ENCODE data around the gene CACNA2D1.

Gene CACNA2D1

DNA sequence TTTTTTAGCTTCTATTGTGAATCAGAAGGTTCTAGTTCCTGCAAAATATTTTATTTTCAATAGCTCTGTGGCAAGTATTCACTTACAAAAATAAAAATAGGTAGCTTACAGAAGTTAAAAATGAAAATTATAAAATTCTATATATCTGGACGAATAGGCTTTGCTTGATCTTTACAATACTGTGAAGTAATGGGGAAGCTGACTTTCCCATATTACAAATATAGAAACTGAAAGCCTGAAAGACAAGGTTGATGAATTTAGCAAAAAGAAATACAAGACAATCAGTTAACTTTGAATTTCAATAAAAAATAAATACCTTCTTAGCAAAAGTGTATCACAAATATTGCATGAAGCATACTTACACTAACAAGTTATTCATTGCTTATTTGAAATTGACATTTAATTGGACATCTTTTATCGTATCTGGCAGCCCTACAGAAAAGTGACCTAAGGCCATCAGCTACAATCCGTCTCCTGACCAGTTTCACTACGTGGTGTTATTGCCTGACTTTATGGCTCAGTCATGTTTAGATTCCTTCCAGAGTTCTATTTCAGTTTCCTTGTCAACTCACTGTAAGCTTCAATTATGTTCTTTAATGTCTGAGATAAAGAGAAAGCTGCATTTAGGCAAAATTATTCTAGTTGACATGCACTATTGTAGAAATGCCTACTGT lies 363.2 kb downstream of the CACNA2D1 start:
- DNase-seq: no peak

DNA sequence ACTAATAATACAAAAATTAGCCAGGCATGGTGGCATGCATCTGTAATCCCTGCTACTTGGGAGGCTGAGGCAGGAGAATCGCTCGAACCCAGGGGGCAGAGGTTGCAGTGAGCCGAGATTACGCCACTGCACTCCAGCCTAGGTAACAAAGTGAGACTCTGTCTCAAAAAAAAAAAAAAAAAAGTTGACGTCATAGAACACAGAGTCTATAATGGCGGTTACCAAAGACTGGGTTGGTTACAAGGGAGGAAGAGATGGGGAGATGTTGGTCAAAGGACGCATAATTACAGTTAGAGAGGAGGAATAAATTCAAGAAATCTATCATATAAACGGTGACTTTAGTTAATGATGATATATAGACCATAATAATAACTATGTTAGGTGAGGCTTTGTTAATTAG lies 364.1 kb downstream of the CACNA2D1 start:
- no peak for DNase-seq

DNA sequence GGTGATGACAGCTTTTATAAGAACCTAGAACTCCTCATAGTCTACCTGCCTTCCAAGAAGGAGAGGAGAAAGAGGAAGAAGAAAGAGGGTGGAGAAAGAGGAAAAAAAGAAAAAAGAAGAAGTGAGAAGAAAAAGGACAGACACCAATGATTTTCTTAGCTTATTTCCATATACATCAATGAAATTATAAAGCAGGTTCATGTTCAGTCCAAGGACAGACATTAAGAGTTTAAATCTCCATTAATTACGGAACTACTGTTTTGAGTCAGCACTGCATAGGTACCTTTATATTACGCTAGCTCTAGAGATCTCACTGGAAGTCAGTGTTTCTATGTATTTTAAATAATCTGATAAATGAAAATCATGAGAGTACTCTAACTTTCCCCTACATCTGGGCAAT lies 364.8 kb downstream of the CACNA2D1 start:
- no peak for DNase-seq

DNA sequence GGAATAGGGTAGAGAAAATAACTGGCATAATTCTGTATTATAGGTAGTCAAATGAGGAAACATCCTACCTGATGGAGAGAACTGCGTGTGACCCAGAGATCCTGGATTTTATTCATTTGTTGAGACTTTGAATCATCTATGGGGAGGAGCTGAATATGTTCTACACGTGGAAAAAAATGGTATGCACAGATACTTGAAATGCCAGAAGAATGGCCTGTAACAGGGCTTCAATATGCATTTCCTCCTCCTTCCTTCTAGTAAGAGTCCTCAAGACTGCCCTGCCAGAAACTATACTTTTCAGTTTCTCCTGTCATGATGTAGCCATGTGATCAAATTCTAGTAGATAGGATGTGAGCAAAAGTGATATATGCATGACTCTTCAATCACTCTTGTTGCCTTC lies 372.1 kb downstream of the CACNA2D1 start:
- no peak for DNase-seq

DNA sequence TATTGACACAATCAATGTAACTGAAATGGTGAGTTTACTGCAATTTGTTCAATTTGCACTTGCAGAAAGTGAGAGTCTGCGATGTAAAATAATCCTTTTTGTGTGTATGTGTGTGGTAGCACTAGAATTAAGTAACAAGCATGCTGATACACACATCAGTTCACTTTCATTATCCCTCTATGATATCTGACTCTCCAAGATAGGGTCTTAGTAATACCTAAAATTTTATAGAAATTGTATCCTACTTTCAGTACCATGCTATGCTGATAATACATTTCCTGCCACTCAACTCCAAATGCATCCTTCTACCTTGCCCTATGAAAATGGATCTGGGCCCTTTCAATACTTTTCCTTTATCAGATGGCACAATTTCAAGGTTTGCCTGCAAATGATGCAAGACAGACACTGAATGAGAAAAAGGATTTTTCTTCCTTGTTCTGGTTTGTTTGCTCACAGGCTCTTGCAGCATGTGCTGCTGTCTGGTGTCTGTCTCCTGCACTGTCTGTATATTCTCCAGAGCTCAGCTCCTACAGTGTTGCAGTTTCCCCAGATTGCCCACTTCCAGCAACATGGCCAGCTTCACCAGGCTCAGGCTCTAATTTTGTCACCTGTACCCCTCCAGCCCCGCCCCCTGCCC lies 375.8 kb downstream of the CACNA2D1 start:
- no peak for DNase-seq

DNA sequence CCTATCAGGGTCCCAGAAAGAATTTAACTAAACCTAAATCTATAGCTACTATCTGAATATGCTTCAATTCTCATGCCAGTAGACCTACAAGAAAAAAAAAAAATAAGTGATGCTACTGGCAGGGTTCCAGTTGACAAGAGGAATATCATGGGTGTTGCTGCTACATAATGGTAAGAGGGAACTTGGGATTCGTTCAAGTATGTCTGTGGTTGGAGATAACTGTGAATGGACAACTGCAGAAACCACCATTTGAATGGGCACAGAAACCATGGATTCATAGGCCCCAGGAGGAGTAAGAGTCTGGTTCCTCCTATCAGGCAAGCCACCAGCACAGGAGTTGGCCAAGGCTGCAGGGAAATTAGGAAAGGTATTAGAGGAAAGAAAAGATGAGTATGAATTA lies 386.1 kb downstream of the CACNA2D1 start:
- DNase-seq: no peak

DNA sequence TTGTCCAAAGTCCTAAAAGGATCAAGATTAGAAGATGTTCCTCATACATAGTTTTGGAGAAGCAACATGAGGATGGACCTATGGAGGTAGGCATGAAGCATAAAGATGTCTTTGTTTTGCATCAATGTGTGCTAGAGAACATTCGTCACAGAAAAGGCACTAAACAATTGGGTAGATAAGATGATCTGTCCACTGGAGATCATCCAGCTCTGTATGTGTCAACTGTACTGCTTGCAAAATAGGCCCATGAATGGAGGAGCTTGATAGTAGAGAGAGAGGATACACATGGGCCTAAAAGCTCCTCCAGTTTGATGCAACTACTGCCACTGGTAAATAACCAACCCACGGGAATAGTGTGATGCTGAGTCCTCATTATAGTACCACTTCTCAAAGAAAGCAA lies 387.3 kb downstream of the CACNA2D1 start:
- no peak for DNase-seq

DNA sequence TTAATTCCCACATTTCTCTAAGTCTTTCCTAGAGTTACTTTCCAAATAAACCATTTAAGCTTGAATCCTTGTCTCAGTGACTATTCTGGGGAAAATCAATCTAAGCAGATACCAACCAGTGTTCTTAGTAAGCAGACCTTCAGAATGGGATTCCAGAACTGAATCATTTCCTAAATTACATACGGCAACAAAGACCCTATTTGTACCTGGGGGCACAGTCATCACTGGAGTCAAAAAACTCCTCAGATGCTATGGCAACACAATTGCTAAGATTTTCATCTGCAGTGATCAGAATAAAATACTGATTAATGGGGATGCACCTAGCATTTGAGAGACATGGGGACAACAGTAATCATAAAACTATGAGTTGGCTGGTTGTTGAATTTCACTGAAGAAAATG lies 389.0 kb downstream of the CACNA2D1 start:
- no peak for DNase-seq

DNA sequence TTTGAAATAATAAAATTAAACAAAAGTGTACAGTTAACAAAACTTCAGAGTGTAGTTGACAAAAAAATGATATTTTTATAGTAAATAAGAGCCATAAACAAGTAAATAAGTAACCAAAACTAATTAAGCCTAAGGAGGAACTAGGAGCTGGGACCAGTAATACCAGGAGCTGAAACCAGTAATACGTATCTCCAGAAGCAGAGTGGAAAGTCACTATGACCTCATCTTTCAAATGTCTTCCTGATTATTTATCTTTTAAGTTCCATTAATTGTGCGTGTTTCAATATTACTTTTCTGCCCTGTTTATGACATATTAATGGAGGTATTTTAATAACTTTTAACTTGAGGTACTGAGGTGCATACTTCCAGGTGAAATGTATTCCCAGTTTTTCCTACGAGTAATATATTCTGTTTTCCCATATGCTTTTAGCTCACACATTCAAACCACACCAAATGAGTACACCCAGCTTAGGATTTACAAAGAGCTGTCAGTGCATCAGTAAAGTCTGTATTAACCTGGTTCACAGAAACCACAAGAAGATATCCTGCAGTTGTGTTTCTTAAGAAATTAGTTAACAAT lies 390.0 kb downstream of the CACNA2D1 start:
- no peak for DNase-seq

DNA sequence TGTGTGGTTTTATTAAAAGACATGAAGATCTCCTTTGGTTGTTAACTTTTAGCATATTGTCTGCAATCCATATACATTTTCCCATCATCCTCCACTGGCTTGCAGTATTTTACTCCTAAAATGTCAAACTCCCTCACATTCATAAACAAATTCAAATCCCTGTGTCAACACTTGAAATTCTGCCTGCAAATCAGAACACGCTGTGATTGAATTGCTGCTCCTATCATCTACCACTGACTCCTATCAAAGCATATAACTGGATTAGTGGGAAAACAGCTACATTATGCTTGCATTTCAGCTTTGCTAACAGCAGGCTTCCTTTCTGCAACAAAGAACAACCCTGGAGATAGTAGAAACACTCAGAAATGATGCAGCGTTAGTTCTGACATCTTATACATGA lies 392.0 kb downstream of the CACNA2D1 start:
- no peak for DNase-seq

DNA sequence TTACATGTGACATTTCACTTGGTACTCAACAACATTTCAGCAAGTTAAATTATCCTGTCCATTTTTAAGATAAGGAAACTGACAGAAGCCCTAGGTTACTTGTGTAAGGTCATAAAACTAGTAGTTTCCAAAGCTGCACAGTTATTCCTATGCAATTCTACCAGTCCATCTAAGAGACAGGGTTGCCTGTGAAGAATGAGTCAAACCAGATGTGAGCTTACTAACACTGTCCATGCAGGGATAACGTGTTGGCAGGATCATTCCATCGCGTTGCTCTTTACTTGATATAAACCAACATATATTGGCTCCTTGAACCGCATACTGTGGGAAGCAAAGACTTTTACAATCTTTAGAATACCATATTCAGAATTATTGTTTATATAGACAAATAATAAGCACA lies 392.8 kb downstream of the CACNA2D1 start:
- no peak for DNase-seq

DNA sequence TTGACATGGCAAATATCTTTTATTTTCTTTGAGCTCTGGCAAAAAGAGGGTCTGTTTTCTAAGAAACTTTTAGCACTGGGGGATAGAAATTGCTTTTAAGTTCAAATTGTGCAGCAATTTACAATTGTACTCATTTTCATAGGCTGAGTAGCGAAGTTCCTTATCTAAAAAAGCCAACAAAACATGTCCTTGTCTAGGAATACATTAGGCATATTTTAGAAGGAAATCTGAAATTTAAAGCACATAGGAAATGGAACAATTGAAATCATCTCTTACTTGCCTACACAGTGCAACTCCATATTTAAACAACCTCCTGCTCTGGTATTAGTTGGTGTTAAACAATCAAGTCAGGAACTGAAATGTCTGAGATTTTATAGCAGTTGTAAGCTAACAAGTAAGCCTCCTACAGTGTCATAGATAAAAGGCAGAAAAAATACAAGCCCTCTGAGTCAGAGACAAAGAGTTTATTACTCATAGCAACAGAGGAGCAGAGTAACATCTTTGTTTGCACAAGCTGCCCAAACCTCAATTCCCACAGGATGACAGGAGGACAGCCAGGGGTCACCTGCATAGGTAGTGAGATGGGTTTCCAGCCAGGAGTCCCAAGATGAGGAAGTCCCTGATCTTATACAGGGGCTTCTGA lies 393.6 kb downstream of the CACNA2D1 start:
- no peak for DNase-seq

DNA sequence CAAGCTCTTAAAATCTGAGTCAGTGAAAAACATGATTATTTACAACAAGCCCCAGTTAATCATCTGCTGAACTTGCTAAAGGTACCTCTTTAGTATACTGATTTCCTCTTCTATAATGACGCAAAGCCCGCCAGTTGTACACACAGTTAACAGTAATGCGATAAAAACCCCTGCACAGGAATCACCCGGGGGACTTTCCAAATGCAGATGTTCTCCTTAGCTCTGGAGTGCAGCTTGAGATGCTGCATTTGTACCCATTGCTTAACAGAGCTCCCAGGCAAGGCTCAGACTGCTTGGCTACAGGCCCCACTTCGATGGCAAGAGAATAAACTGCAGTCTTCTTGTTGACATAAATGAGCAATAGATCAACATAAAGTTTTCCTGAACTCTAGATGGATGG lies 394.1 kb downstream of the CACNA2D1 start:
- no peak for DNase-seq

DNA sequence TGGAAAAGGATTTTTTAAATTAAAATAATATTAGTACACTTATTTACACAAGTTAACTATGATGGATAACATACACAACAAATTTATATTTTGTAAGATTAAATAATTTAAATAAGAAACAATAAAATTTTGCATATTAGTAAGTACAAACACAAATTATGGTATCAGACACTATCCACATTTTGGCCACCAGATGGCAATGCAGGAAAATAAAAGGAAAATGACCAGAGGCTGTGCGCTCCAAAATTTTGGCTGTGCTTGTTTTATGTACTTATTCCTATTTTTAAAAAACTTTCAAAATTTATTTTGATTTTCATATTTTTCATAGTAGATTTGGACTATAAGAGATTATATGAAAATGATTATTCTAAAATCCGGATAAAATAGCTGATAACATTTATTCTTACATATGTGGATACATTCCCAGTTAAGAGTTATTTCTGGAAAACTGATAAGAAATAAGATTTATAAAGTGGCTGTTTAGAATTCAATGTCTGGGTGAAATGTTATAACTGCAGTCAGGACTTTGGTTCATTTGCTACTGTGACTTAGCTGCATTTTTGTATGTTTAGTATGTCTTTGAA lies 399.0 kb downstream of the CACNA2D1 start:
- DNase-seq: peak; percentile 9

DNA sequence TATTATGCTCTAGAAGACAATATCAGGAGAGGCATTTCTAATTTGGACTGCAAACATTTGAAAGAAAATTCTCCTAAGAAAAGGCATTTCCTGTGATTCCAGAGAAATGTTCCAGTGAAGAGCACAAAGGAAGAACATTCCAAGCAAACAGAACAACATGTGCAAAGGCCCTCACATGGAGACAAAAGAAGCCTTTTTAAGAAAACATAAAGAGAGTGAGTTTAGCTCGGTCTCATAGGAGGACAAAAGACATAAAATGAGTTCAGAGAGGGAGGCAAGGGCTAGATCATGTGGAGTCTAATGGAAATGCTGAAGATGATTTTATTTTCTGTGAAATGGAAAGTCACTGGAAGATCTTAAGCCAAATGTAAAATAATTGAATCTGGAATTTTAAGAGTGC lies 404.0 kb downstream of the CACNA2D1 start:
- no peak for DNase-seq

DNA sequence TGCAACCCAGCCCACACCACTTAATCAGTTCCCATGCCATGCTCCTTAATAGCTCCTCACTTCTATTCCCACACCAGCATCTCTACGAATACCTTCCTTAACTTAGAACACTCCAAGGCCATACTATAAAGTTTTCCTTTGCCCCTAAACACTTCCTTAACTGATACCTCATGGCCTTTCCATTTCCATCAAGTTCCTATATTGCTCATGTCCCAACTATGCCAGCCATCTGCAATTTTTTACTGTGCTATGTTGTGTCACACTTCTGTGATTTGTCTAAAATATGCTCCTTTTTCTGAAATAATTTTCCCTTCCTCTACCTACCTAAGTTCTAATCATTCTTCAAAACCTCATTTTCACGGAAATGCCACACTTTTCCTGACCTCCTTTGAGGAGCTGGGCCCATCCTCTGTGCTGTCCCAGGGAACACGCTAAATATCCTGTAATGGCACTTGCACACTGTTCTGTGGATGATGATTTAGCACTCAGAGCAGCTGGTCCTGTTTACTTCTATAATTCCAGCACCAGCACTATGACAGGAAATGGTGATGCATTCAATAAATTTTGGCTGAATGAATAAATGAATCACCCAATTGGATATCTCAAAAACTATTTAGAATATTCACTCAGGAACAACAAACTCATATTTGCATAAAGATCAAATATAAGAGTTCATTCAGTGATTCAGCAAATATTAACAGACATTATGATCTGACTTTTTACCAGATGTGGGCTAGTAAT lies 407.3 kb downstream of the CACNA2D1 start:
- no peak for DNase-seq

DNA sequence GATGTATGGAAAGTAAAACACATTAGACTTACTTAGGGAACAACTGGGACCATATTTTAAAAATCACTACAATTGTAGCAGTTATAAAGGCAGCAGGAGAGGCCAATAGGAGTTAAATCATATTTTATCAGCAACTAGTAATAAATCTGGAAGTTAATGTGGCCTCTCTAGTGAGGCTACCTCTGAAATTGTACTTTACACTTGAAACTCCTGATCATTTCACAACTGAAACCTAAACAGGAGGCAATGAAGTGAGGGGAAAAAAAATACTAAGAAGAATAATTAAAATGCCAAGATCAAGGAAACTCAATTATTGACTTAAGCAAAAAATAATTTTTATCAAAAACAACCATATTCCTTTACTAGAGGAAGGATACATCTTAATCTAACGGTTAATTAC lies 408.1 kb downstream of the CACNA2D1 start:
- DNase-seq: no peak

DNA sequence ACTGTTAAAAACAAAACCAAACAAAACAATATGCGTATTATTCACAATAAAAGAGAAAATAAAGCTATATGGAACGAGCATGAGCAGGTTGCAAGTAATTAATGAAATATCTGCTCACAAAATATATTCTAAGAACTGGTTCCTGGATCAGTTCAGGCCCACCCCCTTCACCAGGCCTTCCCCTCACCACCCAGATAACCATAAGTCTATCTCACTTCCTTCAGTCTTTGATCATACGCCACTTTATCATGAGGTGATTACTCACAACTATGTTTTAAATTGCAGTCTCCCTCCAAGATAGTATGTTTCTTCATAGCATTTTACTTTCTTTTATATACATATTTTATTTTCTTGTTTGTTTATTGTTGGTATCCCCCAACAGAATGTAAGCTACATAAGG lies 410.7 kb downstream of the CACNA2D1 start:
- no peak for DNase-seq

DNA sequence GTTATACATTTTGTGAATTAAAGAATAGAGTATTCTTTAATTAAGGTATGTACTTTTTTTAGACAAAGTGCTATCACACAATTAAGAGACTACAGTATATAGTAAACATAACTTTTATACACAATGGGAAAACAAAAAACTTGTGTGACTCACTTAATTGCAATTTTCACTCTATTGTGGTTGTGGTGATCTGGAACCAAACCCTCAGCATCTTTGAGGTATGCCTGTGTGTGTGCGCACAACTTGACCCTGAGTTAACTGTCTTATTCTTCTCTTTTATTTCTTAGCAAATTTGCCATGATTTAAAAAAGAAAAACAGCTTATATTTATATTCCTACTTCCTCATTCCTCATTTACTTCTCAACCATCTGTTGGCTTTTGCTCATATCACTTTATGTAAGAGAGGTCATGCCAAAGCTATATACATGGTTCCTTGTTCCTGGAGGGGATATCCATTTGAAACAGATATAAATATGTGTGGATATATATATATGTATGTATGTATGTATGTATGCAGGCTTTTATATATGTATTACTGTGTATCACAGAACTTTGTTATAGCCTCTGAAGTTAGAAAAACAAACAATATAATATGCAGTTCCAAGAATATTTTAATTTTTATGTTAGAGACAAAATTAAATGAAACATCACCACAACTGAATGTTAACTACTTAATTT lies 414.2 kb downstream of the CACNA2D1 start:
- DNase-seq: no peak

DNA sequence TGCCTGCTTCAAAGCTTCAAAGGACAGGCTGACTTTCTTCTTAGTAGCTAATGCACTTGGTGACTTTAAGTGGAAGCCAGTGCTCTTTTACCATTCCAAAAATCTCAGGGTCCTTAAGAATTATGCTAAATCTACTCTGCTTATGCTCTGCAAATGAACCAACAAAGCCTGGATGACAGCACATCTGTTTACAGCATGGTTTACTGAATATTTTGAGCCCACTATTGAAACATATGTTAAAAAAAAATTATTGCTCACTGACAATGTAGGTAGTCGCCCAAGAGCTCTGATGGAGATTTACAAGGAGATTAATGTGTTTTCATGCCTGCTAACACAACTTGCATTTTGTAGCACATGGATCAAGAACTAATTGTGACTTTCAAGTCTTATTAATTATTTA lies 415.5 kb downstream of the CACNA2D1 start:
- DNase-seq: no peak

DNA sequence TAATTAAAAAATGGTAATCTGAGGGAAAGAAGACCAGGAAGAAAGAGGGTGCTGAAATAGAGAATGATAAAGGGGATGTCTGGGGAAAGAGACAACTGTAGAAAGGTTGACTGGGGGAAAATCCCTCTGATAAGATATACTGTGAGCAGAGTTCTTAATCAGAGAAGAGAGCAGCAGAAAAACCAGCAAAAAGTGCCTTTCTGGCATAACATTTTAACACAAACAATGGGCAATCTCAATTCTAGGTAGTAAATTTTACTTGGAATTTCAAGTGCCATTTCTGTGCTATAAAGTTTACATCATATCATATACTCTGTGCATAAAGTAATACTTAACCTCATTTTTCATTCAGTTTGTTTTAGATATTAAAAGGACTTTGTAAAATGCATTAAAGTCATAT lies 421.9 kb downstream of the CACNA2D1 start:
- DNase-seq: no peak

DNA sequence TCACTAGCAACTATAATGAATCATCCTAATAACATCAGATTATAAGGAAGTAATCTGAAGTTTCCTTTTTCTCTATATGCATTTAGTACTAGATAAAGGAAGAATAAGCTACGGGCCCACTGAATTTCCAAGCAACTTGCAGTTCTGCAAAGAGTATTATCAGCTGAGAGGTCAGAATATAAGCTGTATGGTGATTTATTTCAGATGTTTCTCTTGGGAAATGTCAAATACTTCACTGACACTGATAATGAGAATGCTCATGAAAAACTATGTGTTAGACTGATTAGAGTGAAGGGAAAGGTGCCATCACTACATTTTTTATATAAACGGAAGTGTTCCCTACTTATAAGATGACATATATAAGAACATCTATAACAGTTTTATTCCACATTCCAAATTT lies 422.5 kb downstream of the CACNA2D1 start:
- no peak for DNase-seq

Data from MV-4-11 (cell line).